ENCODE measurements around the gene MAMLD1. TPM values are rescaled to one million over a fixed set of nuclear protein-coding genes. Genes with fewer than 3 reads are reported as not detected.
A peak's percentile ranks its signal among the peaks of the same experiment; 100 is the strongest.

The MAMLD1 gene
- total and polyA plus RNA-seq, 11 donors: 1.2 to 3.0 (median 1.4) TPM

GRCh38 chrX:150334100-150334499 lies 29.0 kb upstream of the MAMLD1 start:
- intact Hi-C loops (cut with DNase I): no loop called here

DNA sequence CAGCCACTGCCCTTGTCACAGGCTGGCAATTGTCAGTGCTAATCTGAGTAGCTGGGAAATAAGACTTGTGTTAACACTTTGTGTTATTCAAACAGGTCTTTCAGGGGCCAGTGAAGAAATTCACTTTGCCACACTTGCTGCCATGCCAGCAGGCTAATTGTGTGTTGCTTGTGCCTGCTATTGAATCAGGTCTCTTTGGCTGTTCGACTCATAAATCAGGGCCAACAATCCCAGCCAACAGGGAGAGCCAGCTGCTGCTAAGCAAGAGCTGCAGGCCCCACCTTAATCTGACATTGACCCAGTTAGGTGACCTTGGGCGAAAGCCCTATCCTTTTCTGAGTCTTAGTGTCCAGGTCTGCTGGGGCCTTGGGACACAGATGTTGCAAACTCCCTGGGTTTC lies 28.1 kb upstream of the MAMLD1 start:
- ATAC-seq (peak in 1 of 4 donors; percentile 50), DNase-seq (no peak)
- intact Hi-C loops (cut with DNase I): no loop called here
- 41 to 71% (median 59%) methylated on average over 2 of the region's 2 CpGs for WGBS, 4 donors
- no peak overlapping the region for H3K27ac ChIP-seq
- TF ChIP-seq CTCF (IDR thresholded peaks at IDR 0.05): no peak
- no peak for TF ChIP-seq POLR2A (IDR thresholded peaks at IDR 0.05)
- H3K4me1 ChIP-seq: no peaks in the 10 kb centered on the region
- no peaks in the 10 kb centered on the region for H3K9me3 ChIP-seq
- H3K36me3 ChIP-seq: no peaks in the 10 kb centered on the region
- H3K4me3 ChIP-seq: no peak overlapping the region
- peaks cover 0 to 4% (median 0%) of the 10 kb centered on the region in 9 donors for H3K27me3 ChIP-seq

More at GRCh38 chrX:150334100-150334499, 29.0 kb upstream of the MAMLD1 start:
- H3K36me3 ChIP-seq: no peaks in the 10 kb centered on the region
- DNase-seq (peak in 4 of 5 donors; percentile 17 to 67 (median 34)), ATAC-seq (peak; percentile 45 to 71 (median 51))
- WGBS, 4 donors: 33 to 95% (median 86%) methylated on average over 1 of the region's 1 CpG
- no peaks in the 10 kb centered on the region for H3K9me3 ChIP-seq
- no peaks in the 10 kb centered on the region for H3K4me1 ChIP-seq
- no peak overlapping the region for H3K4me3 ChIP-seq
- H3K27me3 ChIP-seq: peaks cover 0 to 4% (median 0%) of the 10 kb centered on the region in 9 donors
- TF ChIP-seq POLR2A (IDR thresholded peaks at IDR 0.05) (no peak), CTCF (IDR thresholded peaks at IDR 0.05) (no peak)
- no peak overlapping the region for H3K27ac ChIP-seq

GRCh38 chrX:150337026-150337425 lies 26.1 kb upstream of the MAMLD1 start:
- ATAC-seq: no peak
- no peak for TF ChIP-seq POLR2A (IDR thresholded peaks at IDR 0.05)
- TF ChIP-seq CTCF (IDR thresholded peaks at IDR 0.05): no peak

DNA sequence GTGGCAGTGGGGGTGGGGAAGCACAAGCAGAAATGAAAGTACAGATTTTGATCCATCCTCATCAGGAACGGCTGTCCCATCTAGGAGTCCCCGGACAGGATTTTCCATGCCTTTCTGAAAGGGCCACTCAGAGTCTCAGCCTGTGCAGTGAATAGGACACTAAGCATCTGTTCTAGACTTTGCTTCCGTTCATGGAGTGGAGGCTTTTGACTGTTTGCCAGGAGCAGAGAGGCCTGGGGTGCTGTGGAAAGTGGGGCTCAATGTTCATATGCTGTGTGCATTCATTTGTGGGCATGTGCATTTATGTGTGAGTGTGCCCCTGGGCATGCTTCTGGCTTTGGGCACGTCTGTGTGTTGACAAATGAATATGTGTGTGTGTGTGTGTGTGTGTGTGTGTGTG lies 25.6 kb upstream of the MAMLD1 start:
- no peak for ATAC-seq
- no peaks in the 10 kb centered on the region for H3K27me3 ChIP-seq
- H3K27ac ChIP-seq: no peak overlapping the region
- WGBS, 4 donors: 39 to 78% (median 59%) methylated on average over 3 to 4 of the region's 4 CpGs
- no peaks in the 10 kb centered on the region for H3K9me3 ChIP-seq
- H3K4me3 ChIP-seq: no peak overlapping the region
- no peaks in the 10 kb centered on the region for H3K4me1 ChIP-seq
- no peak for DNase-seq
- intact Hi-C loops (cut with DNase I): no loop called here
- no peak for TF ChIP-seq CTCF (IDR thresholded peaks at IDR 0.05)
- no peak for TF ChIP-seq POLR2A (IDR thresholded peaks at IDR 0.05)
- H3K36me3 ChIP-seq: no peaks in the 10 kb centered on the region

More at GRCh38 chrX:150337026-150337425, 26.1 kb upstream of the MAMLD1 start:
- no peaks in the 10 kb centered on the region for H3K9me3 ChIP-seq
- no peak overlapping the region for H3K4me3 ChIP-seq
- intact Hi-C loops (cut with DNase I): no loop called here
- no peaks in the 10 kb centered on the region for H3K4me1 ChIP-seq
- H3K27me3 ChIP-seq: no peaks in the 10 kb centered on the region
- no peaks in the 10 kb centered on the region for H3K36me3 ChIP-seq
- no peak for DNase-seq
- 71 to 89% (median 86%) methylated on average over 6 of the region's 6 CpGs for WGBS, 4 donors
- H3K27ac ChIP-seq: no peak overlapping the region
